GM23338 (cell line): Measurements from ENCODE around the gene SUSD3. TPM values are rescaled to one million over a fixed set of nuclear protein-coding genes. Genes with fewer than 3 reads are reported as not detected.

Source experiments
- ATAC-seq: fragments of 200-7000 bp; cut with Tn5 transposase; 3 replicates; pipeline ENCODE4 v1.9.1; 2020
- DNase-seq: peaks from one replicate; pipeline ENCODE4 v3.0.0-alpha.2; 2015; ENCODE audit warnings: low spot score
- H2AFZ ChIP-seq: fragments of 200-600 bp; sonication (generic); 2 replicates; pipeline ENCODE4 v1.8.0; 2016; ENCODE audit warnings: antibody characterized with exemption, mild to moderate bottlenecking, moderate library complexity
- H3F3A ChIP-seq: fragments of 200-600 bp; sonication (generic); replicated peaks from 2 replicates; pipeline ENCODE4 v1.8.0; 2017; ENCODE audit warnings: antibody characterized with exemption, mixed run types, low read depth
- H3K27ac ChIP-seq: fragments of 200-600 bp; sonication (generic); 2 replicates; pipeline ENCODE4 v1.6.1; 2016; ENCODE audit warnings: low read depth
- H3K27me3 ChIP-seq: fragments of 200-600 bp; sonication (generic); 2 replicates; pipeline ENCODE4 v1.8.0; 2016; ENCODE audit warnings: mild to moderate bottlenecking, mixed run types, moderate library complexity; ENCODE audit not compliant: insufficient read depth
- H3K36me3 ChIP-seq: fragments of 200-600 bp; sonication (generic); 2 replicates; pipeline ENCODE4 v1.8.0; 2016; ENCODE audit warnings: mild to moderate bottlenecking; ENCODE audit not compliant: insufficient read depth
- H3K4me1 ChIP-seq: fragments of 200-600 bp; sonication (generic); 2 replicates; pipeline ENCODE4 v1.8.0; 2016; ENCODE audit warnings: mild to moderate bottlenecking, moderate library complexity; ENCODE audit not compliant: insufficient read depth
- H3K4me2 ChIP-seq: fragments of 200-600 bp; sonication (generic); 2 replicates; pipeline ENCODE4 v1.7.1; 2017; ENCODE audit warnings: mixed run types
- H3K4me3 ChIP-seq: fragments of 200-600 bp; sonication (generic); 2 replicates; pipeline ENCODE4 v1.6.1; 2016; ENCODE audit warnings: mixed run types
- H3K79me2 ChIP-seq: fragments of 200-600 bp; sonication (generic); replicated peaks from 2 replicates; pipeline ENCODE4 v1.8.0; 2017; ENCODE audit warnings: mild to moderate bottlenecking; ENCODE audit not compliant: insufficient read depth
- H3K9me2 ChIP-seq: fragments of 200-600 bp; sonication (generic); 2 replicates; pipeline ENCODE4 v1.8.0; 2017; ENCODE audit not compliant: insufficient read depth
- H4K20me1 ChIP-seq: fragments of 200-600 bp; sonication (generic); replicated peaks from 2 replicates; pipeline ENCODE4 v1.8.0; 2017; ENCODE audit warnings: mild to moderate bottlenecking; ENCODE audit not compliant: insufficient read depth
- H3K27ac Mint-ChIP-seq: 2 replicates; pipeline ENCODE4 v1.8.0; 2020; ENCODE audit warnings: inconsistent platforms, mild to moderate bottlenecking, moderate library complexity, mixed read lengths
- H3K27me3 Mint-ChIP-seq: 3 replicates; pipeline ENCODE4 v1.8.0; 2022; ENCODE audit warnings: low read depth, mild to moderate bottlenecking, moderate library complexity, mixed read lengths, inconsistent platforms; ENCODE audit not compliant: insufficient read depth, poor library complexity
- H3K36me3 Mint-ChIP-seq: 3 replicates; pipeline ENCODE4 v1.8.0; 2021; ENCODE audit warnings: low read depth, mild to moderate bottlenecking, inconsistent platforms, moderate library complexity, mixed read lengths
- H3K4me1 Mint-ChIP-seq: 3 replicates; pipeline ENCODE4 v1.8.0; 2020; ENCODE audit warnings: mild to moderate bottlenecking, inconsistent platforms, mixed read lengths
- H3K4me3 Mint-ChIP-seq: 3 replicates; pipeline ENCODE4 v1.8.0; 2021; ENCODE audit warnings: moderate library complexity, mild to moderate bottlenecking, inconsistent platforms, mixed read lengths
- H3K9me3 Mint-ChIP-seq: 3 replicates; pipeline ENCODE4 v1.8.0; 2020; ENCODE audit warnings: moderate library complexity, mild to moderate bottlenecking, inconsistent platforms, mixed read lengths
- CTCF ChIP-seq, 2 experiments: fragments of 200-600 bp in 1 of 2; sonication (generic) in 1 of 2; conservative IDR thresholded peaks; 2 replicates each; pipeline versions ENCODE4 v1.5.1 to v1.6.1; 2016 to 2017; ENCODE audit warnings: antibody characterized with exemption in 2 of 2, low read depth in 2 of 2, mild to moderate bottlenecking in 2 of 2, moderate library complexity in 1 of 2
- JUNB ChIP-seq: IDR thresholded peaks from one replicate; pipeline ENCODE4 v1.6.1; 2016; ENCODE audit warnings: antibody characterized with exemption; ENCODE audit not compliant: unreplicated experiment
- STAT1 ChIP-seq: IDR thresholded peaks from one replicate; pipeline ENCODE4 v1.6.1; 2016; ENCODE audit warnings: antibody characterized with exemption; ENCODE audit not compliant: unreplicated experiment
- ZNF114 ChIP-seq: fragments of 250-450 bp; sonication (Bioruptor Pico); IDR thresholded peaks from 2 replicates; pipeline ENCODE4 v1.5.0; 2020; ENCODE audit warnings: mild to moderate bottlenecking, moderate library complexity
- ZNF462 ChIP-seq: fragments of 250-450 bp; sonication (Bioruptor Pico); IDR thresholded peaks from 2 replicates; pipeline ENCODE4 v1.5.0; 2020; ENCODE audit warnings: mild to moderate bottlenecking, moderate library complexity
- polyA plus RNA-seq: library from polyadenylated mRNA; unstranded; fragments of >200 nt; fragmentation: Nextera tagmentation; extraction: Ambion mirVana; gene quantifications from 2 replicates; pipeline ENCODE4 v1.2.1, GENCODE V29; 2016
- total RNA-seq: library from RNA; depleted of rRNA; stranded (reverse); fragments of >200 nt; shearing (Covaris generic); gene quantifications from 2 replicates; pipeline ENCODE4 v1.2.3, GENCODE V29; 2014

SUSD3 gene
- total and polyA plus RNA-seq, 2 experiments from 2014 or later = 6.9 to 20.1 TPM

- Mint-ChIP-seq H3K4me1 (peaks cover 10% of the 10 kb centered on the region), H3K27me3 (peaks cover 7% of the 10 kb centered on the region), H3K36me3 (no peaks in the 10 kb centered on the region), H3K27ac (no peak overlapping the region), H3K4me3 (peak overlapping the region; percentile 82), H3K9me3 (no peaks in the 10 kb centered on the region; the same call in 2 of the 3 replicates)
- H4K20me1 ChIP-seq = no peaks in the 10 kb centered on the region; the same call in 1 of the 2 replicates
- peaks cover 8% of the 10 kb centered on the region; the same call in 1 of the 2 replicates for H3K27me3 ChIP-seq
- TF ChIP-seq ZNF114 (no peak), JUNB (no peak), STAT1 (no peak), CTCF (conservative IDR thresholded peaks at IDR 0.05; ENCODE audit: low read depth in 2 of 2) (no peak), ZNF462 (CRISPR knock-in tag) (no peak)
- no peak for DNase-seq
- no peaks in the 10 kb centered on the region; the same call in 1 of the 2 replicates for H3K36me3 ChIP-seq
- no peak for ATAC-seq
- H3K4me2 ChIP-seq = peak overlapping the region; percentile 94
- H3K79me2 ChIP-seq = peaks cover 19% of the 10 kb centered on the region
- H2AFZ ChIP-seq = peak overlapping the region; percentile 97
- H3K4me3 ChIP-seq = peak overlapping the region; percentile 92
- 0 out of 2 replicates have a peak, but pooled peaks cover 8% of the 10 kb centered on the region for H3F3A ChIP-seq
- no peak overlapping the region for H3K27ac ChIP-seq
- no peaks in the 10 kb centered on the region for H3K9me2 ChIP-seq
- 0 out of 2 replicates have a peak, but pooled peaks cover 3% of the 10 kb centered on the region for H3K4me1 ChIP-seq
Measured at GRCh38 chr9:93096811-93097382, 38.4 kb downstream of the SUSD3 start.
